ENCODE results near the gene TNFRSF1A.

TNFRSF1A gene

DNA sequence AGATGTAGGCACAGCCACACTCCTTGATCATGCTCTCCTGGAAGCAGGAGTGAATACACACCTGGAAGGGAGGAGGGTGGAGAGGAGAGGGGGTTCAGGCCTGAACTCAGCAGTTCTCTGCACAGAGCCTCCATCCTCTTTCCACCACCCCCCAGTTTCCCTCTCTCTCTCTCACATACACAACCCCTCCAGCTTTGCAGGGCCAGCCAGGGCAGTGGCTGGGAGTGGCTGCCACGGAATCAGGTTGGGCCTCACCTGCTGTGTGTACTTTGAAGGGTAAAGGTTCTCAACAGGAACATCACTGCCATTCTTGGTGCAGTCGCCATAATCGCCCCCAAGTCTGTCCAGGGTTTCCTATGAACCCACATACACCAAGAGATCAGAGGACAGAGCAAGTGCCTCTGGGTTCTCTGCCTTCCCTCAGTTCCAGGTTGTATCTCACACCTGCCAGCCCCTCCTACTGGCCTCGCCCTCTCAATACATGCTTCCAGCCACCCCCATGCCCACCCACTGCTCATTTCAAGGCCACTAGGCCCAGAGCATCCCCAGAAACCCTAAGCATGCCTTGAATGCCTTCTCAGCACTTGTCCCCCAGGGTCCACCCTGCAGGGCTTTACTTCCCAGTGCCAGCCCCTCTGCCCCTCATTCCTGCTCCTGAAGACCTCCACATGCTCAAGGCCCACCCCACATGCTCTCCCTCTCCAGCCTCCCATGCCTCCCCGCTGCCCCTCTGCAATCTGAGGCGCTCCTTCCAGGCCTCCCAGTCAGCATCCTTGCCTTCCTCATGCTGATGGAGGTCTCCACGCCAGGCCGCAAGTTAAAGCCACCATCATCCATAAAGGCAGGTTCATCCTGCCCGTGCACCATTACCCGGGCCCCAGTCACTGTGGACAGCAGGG lies 12.9 kb upstream of the TNFRSF1A start:
- H3K4me3 ChIP-seq (ENCODE audit: low read depth, low read length), result no peak overlapping the region
- TF ChIP-seq, protein P1, sequence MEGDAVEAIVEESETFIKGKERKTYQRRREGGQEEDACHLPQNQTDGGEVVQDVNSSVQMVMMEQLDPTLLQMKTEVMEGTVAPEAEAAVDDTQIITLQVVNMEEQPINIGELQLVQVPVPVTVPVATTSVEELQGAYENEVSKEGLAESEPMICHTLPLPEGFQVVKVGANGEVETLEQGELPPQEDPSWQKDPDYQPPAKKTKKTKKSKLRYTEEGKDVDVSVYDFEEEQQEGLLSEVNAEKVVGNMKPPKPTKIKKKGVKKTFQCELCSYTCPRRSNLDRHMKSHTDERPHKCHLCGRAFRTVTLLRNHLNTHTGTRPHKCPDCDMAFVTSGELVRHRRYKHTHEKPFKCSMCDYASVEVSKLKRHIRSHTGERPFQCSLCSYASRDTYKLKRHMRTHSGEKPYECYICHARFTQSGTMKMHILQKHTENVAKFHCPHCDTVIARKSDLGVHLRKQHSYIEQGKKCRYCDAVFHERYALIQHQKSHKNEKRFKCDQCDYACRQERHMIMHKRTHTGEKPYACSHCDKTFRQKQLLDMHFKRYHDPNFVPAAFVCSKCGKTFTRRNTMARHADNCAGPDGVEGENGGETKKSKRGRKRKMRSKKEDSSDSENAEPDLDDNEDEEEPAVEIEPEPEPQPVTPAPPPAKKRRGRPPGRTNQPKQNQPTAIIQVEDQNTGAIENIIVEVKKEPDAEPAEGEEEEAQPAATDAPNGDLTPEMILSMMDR (IDR thresholded peaks at IDR 0.05; ENCODE audit: low read depth, low read length), result no peak

DNA sequence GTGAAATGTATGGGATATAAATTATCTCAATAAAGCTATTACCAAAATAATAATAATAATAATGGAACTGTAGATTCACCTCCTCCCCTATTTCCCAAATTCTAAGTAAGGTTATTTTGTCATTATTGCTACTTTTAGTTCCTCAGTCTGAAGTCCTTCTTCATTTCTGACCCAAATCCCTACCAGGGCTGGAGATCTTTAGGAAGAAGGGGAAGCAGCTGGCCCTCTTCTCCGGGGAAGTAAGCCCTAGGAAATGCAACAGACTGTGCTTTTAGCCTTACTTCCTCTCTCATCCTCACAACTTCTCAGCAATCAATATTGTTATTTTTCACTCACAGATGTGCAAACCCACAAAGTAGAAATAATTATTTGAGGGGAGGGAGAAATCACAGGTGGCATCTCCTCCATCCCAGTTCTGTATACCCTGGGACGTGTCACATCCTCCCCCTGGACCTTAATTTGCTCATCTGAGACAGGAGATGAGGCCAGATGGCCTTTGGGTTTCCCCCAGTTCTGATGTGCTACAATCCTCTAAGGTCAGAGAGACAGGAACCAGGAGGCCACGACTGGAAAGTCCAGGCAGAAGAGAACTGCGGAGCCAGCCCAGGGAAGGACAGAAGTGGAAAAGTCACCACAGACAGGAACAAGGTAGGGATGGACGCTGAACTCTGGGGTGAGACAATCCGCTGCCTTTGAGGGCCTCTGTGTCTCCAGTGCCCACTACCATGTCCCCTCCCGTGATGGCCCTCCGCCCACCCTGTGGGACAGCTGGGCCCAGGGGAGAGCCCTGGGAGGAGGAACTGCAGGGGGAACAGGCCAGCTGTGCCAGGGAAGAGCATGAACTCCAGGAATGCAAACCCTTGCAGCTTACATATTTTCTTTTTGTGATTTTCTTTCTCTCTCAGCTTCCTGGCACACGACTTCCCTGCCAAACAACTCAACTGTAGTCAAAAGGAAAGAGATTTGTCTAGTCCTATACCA lies 10.6 kb upstream of the TNFRSF1A start:
- H3K4me3 ChIP-seq (ENCODE audit: low read depth, low read length), result no peak overlapping the region
- TF ChIP-seq, protein P1 (IDR thresholded peaks at IDR 0.05; ENCODE audit: low read depth, low read length), result no peak

DNA sequence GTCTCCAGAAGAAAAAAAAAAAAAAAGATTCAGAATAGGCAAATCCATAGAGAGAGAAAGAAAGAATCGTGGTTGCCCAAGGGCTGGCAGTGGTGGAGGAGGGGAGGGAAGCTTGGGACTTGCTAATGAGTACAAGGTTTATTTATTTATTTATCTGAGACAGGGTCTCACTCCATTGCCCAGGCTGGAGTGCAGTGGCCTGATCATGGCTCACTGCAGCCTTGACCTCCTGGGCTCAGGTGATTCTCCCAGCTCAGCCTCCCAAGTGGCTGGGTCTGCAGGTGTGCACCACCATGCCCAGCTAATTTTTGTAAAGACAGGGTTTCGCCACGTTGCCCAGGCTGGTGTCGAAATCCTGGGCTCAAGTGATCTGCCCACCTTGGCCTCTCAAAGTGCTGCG lies 9.7 kb upstream of the TNFRSF1A start:
- TF ChIP-seq, protein P1 (IDR thresholded peaks at IDR 0.05; ENCODE audit: low read depth, low read length), result no peak

DNA sequence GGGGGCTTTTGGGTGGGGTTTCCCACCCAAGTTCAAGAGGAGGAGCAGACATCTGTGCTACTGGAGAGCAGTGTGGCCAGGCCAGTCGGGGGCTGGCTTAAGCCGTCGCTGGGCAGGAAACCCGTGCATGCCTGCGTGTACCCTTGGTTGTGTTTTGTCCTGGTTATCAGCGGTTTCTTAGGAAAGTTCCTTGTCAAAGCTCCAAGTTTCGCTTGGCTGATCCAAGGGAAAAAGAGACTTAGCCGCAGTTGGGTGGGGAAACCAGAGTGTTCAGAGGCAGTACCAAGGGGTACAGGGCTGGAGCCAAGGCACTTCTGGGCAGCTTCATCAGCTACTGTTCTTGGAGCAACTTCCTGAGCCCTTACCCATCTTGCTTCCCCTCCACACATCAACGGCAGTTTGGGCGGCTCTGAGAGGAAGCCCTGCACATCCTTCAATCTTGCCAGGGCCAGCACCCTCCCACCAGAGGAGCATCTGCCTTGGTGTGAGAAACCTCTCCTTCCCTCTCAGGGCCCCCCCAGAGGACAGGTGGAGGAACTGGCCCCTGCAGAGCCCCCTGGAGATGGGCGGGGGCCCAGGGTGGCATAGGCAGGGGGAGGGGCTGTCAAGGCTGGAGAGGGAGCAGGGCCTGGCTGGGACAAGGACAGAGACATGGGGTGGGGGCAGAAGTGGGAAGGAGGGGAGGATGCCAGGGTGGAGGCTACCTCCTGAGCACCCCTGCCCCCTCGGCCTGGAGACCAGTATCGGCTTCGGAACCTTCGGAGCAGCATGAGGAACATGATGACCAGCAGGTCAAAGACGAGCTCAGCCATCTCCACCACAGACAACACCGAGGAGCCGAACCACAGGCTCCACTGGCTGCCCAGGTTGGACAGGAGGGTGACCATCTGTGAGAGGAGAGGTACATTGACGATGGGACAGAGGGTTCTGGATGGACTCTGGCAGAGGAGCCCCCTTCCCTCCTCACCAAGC lies 5.8 kb upstream of the TNFRSF1A start:
- H3K4me3 ChIP-seq (ENCODE audit: low read depth, low read length), result no peak overlapping the region
- TF ChIP-seq, protein P1 (IDR thresholded peaks at IDR 0.05; ENCODE audit: low read depth, low read length), result no peak

More for the DNA sequence above, 9.7 kb upstream of the TNFRSF1A start:
- H3K4me3 ChIP-seq (ENCODE audit: low read depth, low read length), result no peak overlapping the region

DNA sequence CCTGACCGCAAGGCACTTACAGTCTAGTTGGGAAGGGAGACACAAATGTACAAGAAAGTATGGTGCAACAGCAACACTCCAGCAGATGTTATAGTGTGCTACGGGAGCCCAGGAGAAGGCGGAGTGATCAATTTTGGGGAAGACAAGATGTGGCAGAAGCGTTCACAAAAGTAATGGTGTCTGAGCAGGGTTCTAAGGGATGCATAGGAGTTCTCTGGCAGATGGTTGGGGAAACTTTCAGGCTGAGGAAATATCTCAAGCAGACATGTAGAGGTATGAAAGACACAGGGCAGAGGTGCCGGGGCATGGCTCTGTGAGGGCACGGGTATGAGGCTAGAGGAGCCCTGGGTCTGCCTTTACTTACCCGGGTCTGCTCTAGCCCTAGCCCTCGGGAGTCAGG lies 5.1 kb upstream of the TNFRSF1A start:
- TF ChIP-seq, protein P1 (IDR thresholded peaks at IDR 0.05; ENCODE audit: low read depth, low read length), result no peak
- no peak overlapping the region for H3K4me3 ChIP-seq (ENCODE audit: low read depth, low read length)

DNA sequence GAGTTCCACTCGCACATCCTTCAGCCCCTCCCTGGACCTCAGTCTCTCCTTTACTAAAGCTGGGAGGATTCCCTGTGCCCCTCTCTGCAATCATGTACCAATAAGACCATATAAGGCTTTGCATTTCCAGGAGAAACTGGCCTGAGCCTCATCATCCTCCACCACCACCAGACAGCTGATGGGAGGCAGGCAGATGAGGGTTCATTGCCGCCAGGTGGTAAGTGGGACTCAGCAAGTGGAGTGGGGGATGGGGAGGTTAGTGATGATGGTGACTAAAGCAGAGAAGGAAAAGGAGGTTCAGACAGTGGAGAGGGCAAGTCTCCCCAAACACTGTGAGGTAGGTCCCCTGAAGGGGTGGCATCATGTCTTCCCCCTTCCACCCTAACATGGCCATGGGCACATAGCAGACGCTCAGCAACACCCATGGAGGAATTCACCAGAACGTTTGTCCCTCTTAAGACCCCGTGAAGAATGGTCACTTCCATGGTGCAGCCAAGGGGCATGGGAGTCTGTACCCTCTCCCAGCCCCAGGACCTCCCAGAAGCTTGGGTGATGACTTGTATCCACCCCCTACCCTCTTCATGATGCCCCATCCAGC lies 4.5 kb upstream of the TNFRSF1A start:
- TF ChIP-seq, protein P1 (IDR thresholded peaks at IDR 0.05; ENCODE audit: low read depth, low read length), result no peak
- H3K4me3 ChIP-seq (ENCODE audit: low read depth, low read length), result no peak overlapping the region

Data from WI38 (cell line).